Choroid plexus epithelial cell (primary cell): ENCODE data around the gene ZNF462.
A peak's percentile ranks its signal among the peaks of the same experiment; 100 is the strongest.

Experiments
- DNase-seq: peaks from one replicate; pipeline ENCODE4 v3.0.0-alpha.2; 2010; ENCODE audit warnings: low read depth
- H3K4me3 ChIP-seq: 2 replicates; pipeline ENCODE4 v1.5.1; 2011; ENCODE audit warnings: low read depth, mild to moderate bottlenecking, control low read depth, low read length, moderate library complexity
- CTCF ChIP-seq: conservative IDR thresholded peaks from 2 replicates; pipeline ENCODE4 v1.5.1; 2011; ENCODE audit warnings: low read depth, mild to moderate bottlenecking, control low read depth, inconsistent platforms, low read length, moderate library complexity

The ZNF462 gene

GRCh38 chr9:106886111-106887046 lies 23.4 kb downstream of the ZNF462 start:
- TF ChIP-seq CTCF, result no peak
- no peak for DNase-seq
- no peak overlapping the region for H3K4me3 ChIP-seq

- no peak for TF ChIP-seq CTCF
- no peak for DNase-seq
- no peak overlapping the region for H3K4me3 ChIP-seq
These were observed 24.1 kb downstream of the ZNF462 start for GRCh38 chr9:106887066-106887465.

GRCh38 chr9:106889061-106889590 lies 26.2 kb downstream of the ZNF462 start:
- no peak overlapping the region for H3K4me3 ChIP-seq
- DNase-seq, result no peak
- TF ChIP-seq CTCF, result no peak

- no peak overlapping the region for H3K4me3 ChIP-seq
- peak; percentile 50 for DNase-seq
- no peak for TF ChIP-seq CTCF
These were observed 27.6 kb downstream of the ZNF462 start for GRCh38 chr9:106890608-106891007.

GRCh38 chr9:106891286-106891685 lies 28.3 kb downstream of the ZNF462 start:
- H3K4me3 ChIP-seq, result no peak overlapping the region
- no peak for DNase-seq
- TF ChIP-seq CTCF, result no peak

GRCh38 chr9:106892632-106893031 lies 29.7 kb downstream of the ZNF462 start:
- TF ChIP-seq CTCF, result no peak
- DNase-seq, result peak; percentile 98

GRCh38 chr9:106893088-106893487 lies 30.1 kb downstream of the ZNF462 start:
- no peak for TF ChIP-seq CTCF
- DNase-seq, result peak; percentile 72
- no peak overlapping the region for H3K4me3 ChIP-seq

More at GRCh38 chr9:106892632-106893031, 29.7 kb downstream of the ZNF462 start:
- H3K4me3 ChIP-seq, result no peak overlapping the region
